MM.1S (cell line): ENCODE results near the gene TRIM48.
"Not testable (repeated sequence)": the region's sequence is repeated elsewhere in the genome, so short reads cannot be mapped to it uniquely, and the experiment has no call there.

Experiments used
- DNase-seq: peaks from one replicate; pipeline ENCODE4 v3.0.0-alpha.2; 2015
- H2AFZ ChIP-seq: fragments of 300-600 bp; sonication (generic); 2 replicates; pipeline ENCODE4 v1.6.0; 2016; ENCODE audit warnings: antibody characterized with exemption, low read length
- H3F3A ChIP-seq: fragments of 300-600 bp; sonication (generic); 2 replicates; pipeline ENCODE4 v1.6.1; 2016; ENCODE audit warnings: mild to moderate bottlenecking, antibody characterized with exemption, low read length, moderate library complexity, mixed read lengths; ENCODE audit not compliant: insufficient read depth
- H3K27ac ChIP-seq: fragments of 300-600 bp; sonication (generic); 2 replicates; pipeline ENCODE4 v1.5.1; 2016; ENCODE audit warnings: mild to moderate bottlenecking, low read length
- H3K27me3 ChIP-seq: fragments of 300-600 bp; sonication (generic); replicated peaks from 2 replicates; pipeline ENCODE4 v1.6.0; 2016; ENCODE audit warnings: low read length; ENCODE audit not compliant: insufficient read depth
- H3K36me3 ChIP-seq: fragments of 300-600 bp; sonication (generic); replicated peaks from 2 replicates; pipeline ENCODE4 v1.6.1; 2016; ENCODE audit warnings: mild to moderate bottlenecking, low read length, mixed read lengths; ENCODE audit not compliant: insufficient read depth
- H3K4me1 ChIP-seq: fragments of 300-600 bp; sonication (generic); 2 replicates; pipeline ENCODE4 v1.6.1; 2016; ENCODE audit warnings: low read length, mixed read lengths
- H3K4me2 ChIP-seq: fragments of 300-600 bp; sonication (generic); 2 replicates; pipeline ENCODE4 v1.6.0; 2016; ENCODE audit warnings: low read depth, low read length
- H3K4me3 ChIP-seq: fragments of 300-600 bp; sonication (generic); 2 replicates; pipeline ENCODE4 v1.5.1; 2016; ENCODE audit warnings: low read length, mixed read lengths
- H3K79me2 ChIP-seq: fragments of 300-600 bp; sonication (generic); 2 replicates; pipeline ENCODE4 v1.6.1; 2016; ENCODE audit warnings: mixed run types, low read length, mixed read lengths
- H3K9ac ChIP-seq: fragments of 300-600 bp; sonication (generic); 2 replicates; pipeline ENCODE4 v1.6.1; 2016; ENCODE audit warnings: low read length, mixed read lengths
- H3K9me2 ChIP-seq: fragments of 300-600 bp; sonication (generic); replicated peaks from 2 replicates; pipeline ENCODE4 v1.6.1; 2016; ENCODE audit warnings: mild to moderate bottlenecking, low read length, mixed read lengths; ENCODE audit not compliant: insufficient read depth
- H3K9me3 ChIP-seq: fragments of 300-600 bp; sonication (generic); replicated peaks from 2 replicates; pipeline ENCODE4 v1.6.1; 2016; ENCODE audit warnings: mild to moderate bottlenecking, low read length, mixed read lengths; ENCODE audit not compliant: insufficient read depth
- H4K20me1 ChIP-seq: fragments of 300-600 bp; sonication (generic); 2 replicates; pipeline ENCODE4 v1.6.1; 2016; ENCODE audit warnings: mild to moderate bottlenecking, low read length, moderate library complexity, mixed read lengths; ENCODE audit not compliant: insufficient read depth
- EZH2 ChIP-seq: fragments of 300-600 bp; sonication (generic); optimal IDR thresholded peaks from 2 replicates; pipeline ENCODE3; 2017; ENCODE audit warnings: low read depth, mild to moderate bottlenecking, antibody characterized with exemption, low read length, mixed read lengths
- EZH2phosphoT487 ChIP-seq: fragments of 300-600 bp; sonication (generic); IDR thresholded peaks from 2 replicates; pipeline ENCODE4 v1.6.1; 2018; ENCODE audit warnings: antibody characterized with exemption, low read length
- TF ChIP-seq, protein P1 (sequence below): fragments of 300-600 bp; sonication (generic); IDR thresholded peaks from 2 replicates; pipeline ENCODE4 v1.5.1; 2016; ENCODE audit warnings: antibody characterized with exemption, low read length, mixed read lengths

The TRIM48 gene, protein sequence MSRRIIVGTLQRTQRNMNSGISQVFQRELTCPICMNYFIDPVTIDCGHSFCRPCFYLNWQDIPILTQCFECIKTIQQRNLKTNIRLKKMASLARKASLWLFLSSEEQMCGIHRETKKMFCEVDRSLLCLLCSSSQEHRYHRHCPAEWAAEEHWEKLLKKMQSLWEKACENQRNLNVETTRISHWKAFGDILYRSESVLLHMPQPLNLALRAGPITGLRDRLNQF

DNA sequence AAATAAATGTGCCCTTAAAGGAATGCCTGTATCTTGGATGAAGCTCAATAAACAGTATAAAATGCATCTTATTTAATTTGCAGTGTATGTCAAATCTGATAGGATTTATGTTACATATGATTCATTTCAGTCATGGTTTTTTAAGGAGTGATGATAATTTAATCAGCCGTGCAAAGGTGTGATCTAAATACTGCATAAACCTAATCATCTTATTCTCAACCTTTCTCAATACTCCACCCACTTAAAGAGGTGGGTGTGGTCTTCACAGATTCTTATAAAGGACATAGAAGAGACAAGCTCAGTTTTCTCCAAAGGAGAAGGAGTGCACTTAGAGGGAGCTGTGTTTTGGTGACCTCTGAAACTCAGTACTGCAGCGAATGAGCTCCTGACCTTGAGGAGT, at the start of gene TRIM48:
Gene TRIM48 (plus strand): TSS at position 301 of the 400 bp plus-strand sequence. CDS start 113 bp downstream, outside the sequence.
- H3K79me2 ChIP-seq, H4K20me1 ChIP-seq: not testable (repeated sequence)

DNA sequence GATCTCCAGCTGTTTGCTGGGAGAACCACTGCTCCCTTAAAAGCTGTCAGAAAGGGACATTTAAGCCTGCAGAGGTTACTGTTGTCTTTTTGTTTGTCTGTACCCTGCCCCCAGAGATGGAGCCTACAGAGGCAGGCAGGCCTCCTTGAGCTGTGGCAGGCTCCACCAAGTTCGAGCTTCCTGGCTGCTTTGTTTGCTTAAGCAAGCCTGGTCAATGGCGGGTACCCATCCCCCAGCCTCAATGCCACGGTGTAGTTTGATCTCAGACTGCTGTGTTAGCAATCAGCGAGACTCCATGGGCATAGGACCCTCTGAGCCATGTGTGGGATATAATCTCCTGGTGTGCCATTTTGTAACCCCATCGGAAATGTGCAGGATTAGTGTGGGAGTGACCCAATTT, 23.6 kb upstream of the TRIM48 start:
- not testable (repeated sequence) for H3F3A ChIP-seq, H3K79me2 ChIP-seq, DNase-seq, H4K20me1 ChIP-seq, H3K4me2 ChIP-seq, H3K9ac ChIP-seq, H3K9me2 ChIP-seq, H3K4me1 ChIP-seq, H3K27ac ChIP-seq, H3K9me3 ChIP-seq, H3K4me3 ChIP-seq, H3K36me3 ChIP-seq, H2AFZ ChIP-seq, H3K27me3 ChIP-seq

More for the DNA sequence above, at the start of gene TRIM48:
- H3K4me3 ChIP-seq, H3K4me1 ChIP-seq, H3K9me2 ChIP-seq, H3K4me2 ChIP-seq, H3K9me3 ChIP-seq, H3K27me3 ChIP-seq, H3K27ac ChIP-seq, H2AFZ ChIP-seq, H3K9ac ChIP-seq, H3F3A ChIP-seq, H3K36me3 ChIP-seq, DNase-seq: not testable (repeated sequence)

DNA sequence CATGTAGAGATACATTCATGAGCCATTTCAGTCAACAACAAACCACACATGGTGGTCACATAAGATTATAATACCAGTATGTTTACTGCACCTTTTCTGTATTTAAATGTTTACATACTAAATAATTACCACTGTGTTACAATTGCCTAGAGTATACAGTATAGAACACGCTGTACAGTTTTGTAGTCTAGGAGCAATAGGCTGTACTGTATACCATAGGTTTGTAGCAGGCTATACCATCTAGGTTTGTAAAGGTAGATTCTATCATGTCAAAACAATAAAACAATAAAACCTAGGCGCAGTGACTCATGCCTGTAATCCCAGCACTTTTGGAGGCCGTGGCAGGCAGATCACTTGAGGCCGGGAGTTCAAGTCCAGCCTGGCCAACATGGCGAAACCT, 1.1 kb downstream of the TRIM48 start:
- H3K9me2 ChIP-seq: no peaks in the 10 kb centered on the region
- H3K4me2 ChIP-seq: no peak overlapping the region
- no peak overlapping the region for H3K27ac ChIP-seq
- H3K36me3 ChIP-seq: no peaks in the 10 kb centered on the region
- H3K27me3 ChIP-seq: no peaks in the 10 kb centered on the region
- no peaks in the 10 kb centered on the region for H3K9me3 ChIP-seq
- no peak overlapping the region for H3K4me3 ChIP-seq
- H3K4me1 ChIP-seq: no peaks in the 10 kb centered on the region
- TF ChIP-seq EZH2phosphoT487 (no peak), EZH2 (no peak)
- TF ChIP-seq, protein P1, sequence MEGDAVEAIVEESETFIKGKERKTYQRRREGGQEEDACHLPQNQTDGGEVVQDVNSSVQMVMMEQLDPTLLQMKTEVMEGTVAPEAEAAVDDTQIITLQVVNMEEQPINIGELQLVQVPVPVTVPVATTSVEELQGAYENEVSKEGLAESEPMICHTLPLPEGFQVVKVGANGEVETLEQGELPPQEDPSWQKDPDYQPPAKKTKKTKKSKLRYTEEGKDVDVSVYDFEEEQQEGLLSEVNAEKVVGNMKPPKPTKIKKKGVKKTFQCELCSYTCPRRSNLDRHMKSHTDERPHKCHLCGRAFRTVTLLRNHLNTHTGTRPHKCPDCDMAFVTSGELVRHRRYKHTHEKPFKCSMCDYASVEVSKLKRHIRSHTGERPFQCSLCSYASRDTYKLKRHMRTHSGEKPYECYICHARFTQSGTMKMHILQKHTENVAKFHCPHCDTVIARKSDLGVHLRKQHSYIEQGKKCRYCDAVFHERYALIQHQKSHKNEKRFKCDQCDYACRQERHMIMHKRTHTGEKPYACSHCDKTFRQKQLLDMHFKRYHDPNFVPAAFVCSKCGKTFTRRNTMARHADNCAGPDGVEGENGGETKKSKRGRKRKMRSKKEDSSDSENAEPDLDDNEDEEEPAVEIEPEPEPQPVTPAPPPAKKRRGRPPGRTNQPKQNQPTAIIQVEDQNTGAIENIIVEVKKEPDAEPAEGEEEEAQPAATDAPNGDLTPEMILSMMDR: no peak
- no peaks in the 10 kb centered on the region for H3K79me2 ChIP-seq
- H2AFZ ChIP-seq: no peak overlapping the region
- H4K20me1 ChIP-seq: no peaks in the 10 kb centered on the region
- H3K9ac ChIP-seq: no peak overlapping the region
- no peak for DNase-seq
- no peaks in the 10 kb centered on the region for H3F3A ChIP-seq
